A549 treated with AZD2906 at 1 μM for 4 hours (cell line): ENCODE data around the gene PTGFRN. TPM values are rescaled to one million over a fixed set of nuclear protein-coding genes. Genes with fewer than 3 reads are reported as not detected.

Source experiments
- total RNA-seq: library from RNA; stranded (reverse); fragments of 200-300 nt; extraction: Qiagen RNA extraction; gene quantifications from 5 replicates; pipeline ENCODE4 v1.2.3, GENCODE V29; 2022

Gene PTGFRN
- total RNA-seq: 10.8 to 15.9 TPM (median 13.3 TPM) in 5 replicates

GRCh38 chr1:116909512-116910378 lies at the start of gene PTGFRN:
Gene PTGFRN (plus strand): TSS chr1:116909916. CDS start chr1:116910204, 288 bp downstream.

GRCh38 chr1:117001254-117001927 lies 91.7 kb downstream of the PTGFRN start, which contains the start of gene CD101:
Gene CD101 (plus strand): TSS chr1:117001760. CDS start chr1:117001818, 58 bp downstream.

Other genes starting within 250 kb of the PTGFRN start
- 13.0 to 17.7 TPM (median 15.6 TPM) in 5 replicates for gene IGSF3, start 242.2 kb upstream of the PTGFRN start, total RNA-seq
- not detected in 5 replicates for gene CD2, start 155.5 kb upstream of the PTGFRN start, total RNA-seq
- 0.22 to 0.44 TPM (median 0.32 TPM) in 5 replicates for gene CD101, start 91.8 kb downstream of the PTGFRN start, total RNA-seq
- gene TTF2, start 150.4 kb downstream of the PTGFRN start, total RNA-seq: 14.0 to 19.5 TPM (median 16.3 TPM) in 5 replicates
- 0.90 to 1.6 TPM (median 1.1 TPM) in 5 replicates for gene TRIM45, start 211.8 kb downstream of the PTGFRN start, total RNA-seq